ENCODE measurements around the gene RABGGTA. TPM values are rescaled to one million over a fixed set of nuclear protein-coding genes. Genes with fewer than 3 reads are reported as not detected.

The RABGGTA gene
- total and polyA plus RNA-seq, 2 experiments from 2014 or later = 29.3 to 34.9 TPM

DNA sequence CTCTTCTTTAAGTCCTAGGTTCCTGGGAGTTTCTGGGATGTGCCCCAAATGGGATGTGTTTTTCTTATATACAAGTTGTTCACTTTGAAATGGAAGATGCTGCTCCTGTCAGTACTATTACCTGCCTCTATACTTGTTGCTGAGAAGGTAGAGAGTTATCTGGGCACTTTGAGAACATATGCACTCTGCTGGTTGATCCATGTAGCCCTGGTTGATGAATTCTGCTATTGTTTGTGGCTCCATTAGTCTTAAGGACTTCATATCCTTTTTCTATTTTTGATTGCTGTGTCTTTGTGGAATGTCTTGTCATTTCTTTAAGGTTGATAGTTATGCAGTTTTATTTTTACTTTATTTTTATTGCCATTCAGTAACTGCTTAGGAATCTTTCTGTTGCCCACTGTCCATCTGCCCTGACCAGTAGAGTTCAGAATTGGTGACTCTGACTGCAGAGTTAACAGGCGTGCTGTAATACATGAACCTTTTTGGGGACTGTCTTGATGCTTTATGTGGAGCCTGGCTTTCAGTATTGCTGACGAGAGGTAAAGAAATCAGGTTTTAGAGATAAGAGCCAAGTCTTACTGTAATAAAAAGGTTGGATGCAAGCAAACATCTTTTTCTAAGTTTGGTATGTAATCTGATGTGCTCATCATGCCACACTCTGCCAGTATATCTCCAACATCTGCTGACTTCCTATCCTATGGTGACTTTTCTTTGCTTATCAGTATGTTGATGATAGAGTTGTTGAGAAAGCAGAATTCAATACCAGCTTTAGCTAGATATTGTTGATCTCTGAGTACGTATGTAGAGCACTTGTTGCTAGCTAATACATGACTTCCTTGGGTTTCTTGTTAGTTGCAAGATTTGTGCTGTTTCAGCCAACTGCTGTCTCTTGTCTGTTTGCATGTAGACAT lies 37.0 kb downstream of the RABGGTA start:
- Histone ChIP-seq H3K36me3 (ENCODE audit: low read depth) (peaks cover 18% of the 10 kb centered on the region), H2AFZ (no peak overlapping the region), H3K9me2 (ENCODE audit: insufficient read depth) (no peaks in the 10 kb centered on the region), H3K27me3 (replicated peaks; ENCODE audit: insufficient read depth) (no peaks in the 10 kb centered on the region), H3K27ac (0 out of 2 replicates have a peak overlapping the region, but pooled peaks have one; percentile 70), H3K9ac (peak overlapping the region; percentile 91; the same call in 1 of the 2 replicates), H3K4me1 (ENCODE audit: insufficient read depth) (peaks cover 17% of the 10 kb centered on the region), H4K20me1 (ENCODE audit: insufficient read depth) (no peaks in the 10 kb centered on the region), H3K4me2 (ENCODE audit: unreplicated experiment) (peak overlapping the region; percentile 84), H3K4me3 (peak overlapping the region; percentile 77; the same call in 1 of the 2 replicates), H3F3A (ENCODE audit: insufficient read depth) (peaks cover 18% of the 10 kb centered on the region), H3K9me3 (ENCODE audit: low read depth) (no peaks in the 10 kb centered on the region), H3K79me2 (ENCODE audit: insufficient read depth) (peaks cover 75% of the 10 kb centered on the region)
- 76 to 80% methylated on average over 3 of the region's 3 CpGs for WGBS, 2 experiments (ENCODE audit: low coverage in 1 of 2, low lambda C conversion rate in 2 of 2, missing lambda C conversion rate in 2 of 2)
- TF ChIP-seq EZH2 (IDR thresholded peaks at IDR 0.05; ENCODE audit: insufficient read depth, poor library complexity, severe bottlenecking) = no peak
- no peak for TF ChIP-seq EZH2phosphoT487 (IDR thresholded peaks at IDR 0.05; ENCODE audit: insufficient read depth, low read depth)
- in situ Hi-C loops (cut with MboI) = no loop called here
- DNase-seq = no peak

GRCh38 chr14:24233538-24233866 lies 37.9 kb downstream of the RABGGTA start:
- no peak for DNase-seq
- Histone ChIP-seq H2AFZ (peak overlapping the region; percentile 80; the same call in 1 of the 2 replicates), H3K9me2 (ENCODE audit: insufficient read depth) (no peaks in the 10 kb centered on the region), H3K4me3 (peak overlapping the region; percentile 77), H3K9ac (peak overlapping the region; percentile 91), H3K4me2 (ENCODE audit: unreplicated experiment) (peak overlapping the region; percentile 84), H3K4me1 (ENCODE audit: insufficient read depth) (peaks cover 13% of the 10 kb centered on the region), H3K27me3 (replicated peaks; ENCODE audit: insufficient read depth) (no peaks in the 10 kb centered on the region), H4K20me1 (ENCODE audit: insufficient read depth) (no peaks in the 10 kb centered on the region), H3K27ac (peak overlapping the region; percentile 70; the same call in 1 of the 2 replicates), H3F3A (ENCODE audit: insufficient read depth) (peaks cover 10% of the 10 kb centered on the region), H3K36me3 (ENCODE audit: low read depth) (peaks cover 13% of the 10 kb centered on the region), H3K9me3 (ENCODE audit: low read depth) (no peaks in the 10 kb centered on the region), H3K79me2 (ENCODE audit: insufficient read depth) (peaks cover 75% of the 10 kb centered on the region)
- whole genome bisulfite sequencing, 2 experiments (ENCODE audit: low coverage in 1 of 2, low lambda C conversion rate in 2 of 2, missing lambda C conversion rate in 2 of 2) = 90 to 100% methylated on average over 2 of the region's 2 CpGs
- TF ChIP-seq EZH2 (IDR thresholded peaks at IDR 0.05; ENCODE audit: insufficient read depth, poor library complexity, severe bottlenecking) (no peak), EZH2phosphoT487 (IDR thresholded peaks at IDR 0.05; ENCODE audit: insufficient read depth, low read depth) (no peak)
- in situ Hi-C loops (cut with MboI) = no loop called here

DNA sequence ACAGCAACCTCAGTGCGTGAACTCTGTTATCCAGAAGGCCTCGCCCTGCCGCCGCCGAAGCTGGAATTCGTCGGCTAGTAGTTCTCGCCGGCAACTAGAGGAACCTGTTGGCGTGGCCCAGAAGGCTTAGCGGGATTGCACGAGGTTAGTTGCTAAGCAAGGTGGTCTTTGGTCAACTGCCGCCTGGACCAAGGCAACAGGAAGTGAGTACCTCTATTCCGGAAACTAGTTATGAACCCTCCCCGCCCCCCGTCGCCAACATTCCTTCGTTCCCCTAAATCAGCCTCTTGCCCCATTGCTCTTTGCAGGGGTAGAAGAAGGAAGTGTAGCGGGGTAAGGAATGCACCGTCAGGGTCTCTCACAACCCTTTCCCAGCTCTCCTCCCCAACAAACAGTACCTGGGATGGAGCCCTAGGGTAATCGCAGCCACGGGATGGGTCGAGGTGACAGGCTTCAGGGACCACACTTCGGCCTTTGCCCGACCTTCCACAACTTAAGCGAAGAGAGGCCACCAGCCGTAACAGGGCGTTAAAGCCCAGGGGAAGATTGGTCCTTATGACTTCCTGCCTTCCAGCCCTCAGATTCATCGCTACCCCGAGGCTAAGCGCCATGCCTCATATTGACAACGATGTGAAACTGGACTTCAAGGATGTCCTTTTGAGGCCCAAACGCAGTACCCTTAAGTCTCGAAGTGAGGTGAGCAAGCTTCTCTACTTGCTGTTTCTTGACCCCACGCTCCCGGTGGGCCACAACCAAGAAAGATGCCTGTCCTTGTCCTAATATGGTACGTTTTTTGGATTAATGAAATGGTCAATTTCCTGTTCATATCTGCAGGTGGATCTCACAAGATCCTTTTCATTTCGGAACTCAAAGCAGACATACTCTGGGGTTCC lies 38.5 kb downstream of the RABGGTA start, which contains the start of gene GMPR2:
GMPR2 (plus strand) TSS at position 285 of the 893 bp plus-strand sequence; CDS start at position 610, 325 bp downstream.
- Histone ChIP-seq H4K20me1 (ENCODE audit: insufficient read depth) (no peaks in the 10 kb centered on the region), H3K79me2 (ENCODE audit: insufficient read depth) (peaks cover 81% of the 10 kb centered on the region), H3K9ac (peak within 1 kb of the TSS; percentile 91), H3K4me1 (ENCODE audit: insufficient read depth) (peaks cover 13% of the 10 kb centered on the region), H3K9me2 (ENCODE audit: insufficient read depth) (no peaks in the 10 kb centered on the region), H3F3A (ENCODE audit: insufficient read depth) (peaks cover 4% of the 10 kb centered on the region; the same call in 1 of the 2 replicates), H3K36me3 (ENCODE audit: low read depth) (peaks cover 9% of the 10 kb centered on the region), H3K27me3 (replicated peaks; ENCODE audit: insufficient read depth) (no peaks in the 10 kb centered on the region), H3K9me3 (ENCODE audit: low read depth) (no peaks in the 10 kb centered on the region), H3K4me3 (peak within 1 kb of the TSS; percentile 77), H3K27ac (peak within 1 kb of the TSS; percentile 70), H3K4me2 (ENCODE audit: unreplicated experiment) (peak within 1 kb of the TSS; percentile 94), H2AFZ (peak within 1 kb of the TSS; percentile 80)
- no peak for TF ChIP-seq EZH2phosphoT487 (IDR thresholded peaks at IDR 0.05; ENCODE audit: insufficient read depth, low read depth)
- TF ChIP-seq EZH2 (IDR thresholded peaks at IDR 0.05; ENCODE audit: insufficient read depth, poor library complexity, severe bottlenecking) = no peak
- 2 to 4% methylated on average over 38 of the region's 38 CpGs for WGBS, 2 experiments (ENCODE audit: low coverage in 1 of 2, low lambda C conversion rate in 2 of 2, missing lambda C conversion rate in 2 of 2)
- peak; percentile 54 for DNase-seq
- in situ Hi-C loops (cut with MboI) = no loop called here

GRCh38 chr14:24232121-24232644 lies 39.2 kb downstream of the RABGGTA start, which contains the start of gene NEDD8:
TSS of gene NEDD8 (minus strand) at chr14:24232367. CDS start at chr14:24232267, 100 bp downstream.
- in situ Hi-C loops (cut with MboI) = no loop called here
- peaks cover 14% of the 10 kb centered on the region for H3K36me3 ChIP-seq (ENCODE audit: low read depth)
- 0 to 1% methylated on average over 22 to 25 of the region's 30 CpGs for WGBS, 2 experiments (ENCODE audit: low coverage in 1 of 2, low lambda C conversion rate in 2 of 2, missing lambda C conversion rate in 2 of 2)

More at GRCh38 chr14:24232121-24232644, 39.2 kb downstream of the RABGGTA start, which contains the start of gene NEDD8:
- no peak for TF ChIP-seq EZH2phosphoT487 (IDR thresholded peaks at IDR 0.05; ENCODE audit: insufficient read depth, low read depth)
- TF ChIP-seq EZH2 (IDR thresholded peaks at IDR 0.05; ENCODE audit: insufficient read depth, poor library complexity, severe bottlenecking) = no peak
- no peaks in the 10 kb centered on the region for H3K27me3 ChIP-seq (replicated peaks; ENCODE audit: insufficient read depth)
- DNase-seq = peak; percentile 99
- H3K9ac ChIP-seq = peak within 1 kb of the TSS; percentile 91
- H3K9me3 ChIP-seq (ENCODE audit: low read depth) = no peaks in the 10 kb centered on the region
- no peaks in the 10 kb centered on the region for H4K20me1 ChIP-seq (ENCODE audit: insufficient read depth)
- peak within 1 kb of the TSS; percentile 80 for H2AFZ ChIP-seq
- peak within 1 kb of the TSS; percentile 94 for H3K4me2 ChIP-seq (ENCODE audit: unreplicated experiment)
- H3F3A ChIP-seq (ENCODE audit: insufficient read depth) = peaks cover 4% of the 10 kb centered on the region
- peak within 1 kb of the TSS; percentile 77 for H3K4me3 ChIP-seq
- peak within 1 kb of the TSS; percentile 70 for H3K27ac ChIP-seq
- peaks cover 88% of the 10 kb centered on the region for H3K79me2 ChIP-seq (ENCODE audit: insufficient read depth)
- H3K4me1 ChIP-seq (ENCODE audit: insufficient read depth) = peaks cover 14% of the 10 kb centered on the region
- H3K9me2 ChIP-seq (ENCODE audit: insufficient read depth) = no peaks in the 10 kb centered on the region

All from GM23248 (cell line).